Effector CD4-positive, alpha-beta T cell (primary cell): ENCODE measurements around the gene ENKD1.
"Not testable (repeated sequence)": the region's sequence is repeated elsewhere in the genome, so short reads cannot be mapped to it uniquely, and the experiment has no call there.

Experiments used
- DNase-seq: peaks from one replicate; pipeline ENCODE4 v3.0.0-alpha.2; 2020
- total RNA-seq: gene quantifications from one replicate; lab custom pipeline; 2026; lab: John Stamatoyannopoulos, UW

The ENKD1 gene
- 5.4 reads per million, percentile 21 among the genes with 10 or more reads in this experiment for total RNA-seq

- peak; percentile 80 for DNase-seq
Observed at GRCh38 chr16:67666559-67667452, at the start of gene ENKD1, which contains the start of gene C16orf86. ENKD1 (minus strand) TSS chr16:67666750; CDS start chr16:67666442, 308 bp downstream. C16orf86 (plus strand) TSS chr16:67666814; CDS start chr16:67666971, 157 bp downstream.

- DNase-seq: no peak
Observed at GRCh38 chr16:67716097-67716496, 49.5 kb upstream of the ENKD1 start.

GRCh38 chr16:67714522-67714921 lies 48.0 kb upstream of the ENKD1 start:
- DNase-seq: no peak

GRCh38 chr16:67713647-67714273 lies 47.2 kb upstream of the ENKD1 start:
- no peak for DNase-seq

- DNase-seq: no peak
Observed at GRCh38 chr16:67710607-67711006, 44.1 kb upstream of the ENKD1 start.

- DNase-seq: no peak
Observed at GRCh38 chr16:67709050-67709449, 42.5 kb upstream of the ENKD1 start.

- DNase-seq: no peak
Observed at GRCh38 chr16:67708368-67708771, 41.8 kb upstream of the ENKD1 start.

GRCh38 chr16:67707790-67708189 lies 41.2 kb upstream of the ENKD1 start:
- DNase-seq: no peak

- DNase-seq: no peak
Observed at GRCh38 chr16:67707210-67707609, 40.7 kb upstream of the ENKD1 start.

- DNase-seq: no peak
Observed at GRCh38 chr16:67704110-67704509, 37.6 kb upstream of the ENKD1 start.

- no peak for DNase-seq
Observed at GRCh38 chr16:67703626-67704025, 37.1 kb upstream of the ENKD1 start.

GRCh38 chr16:67702130-67702529 lies 35.6 kb upstream of the ENKD1 start:
- DNase-seq: no peak

GRCh38 chr16:67701420-67701819 lies 34.9 kb upstream of the ENKD1 start:
- no peak for DNase-seq

- no peak for DNase-seq
Observed at GRCh38 chr16:67699265-67699664, 32.7 kb upstream of the ENKD1 start.

- no peak for DNase-seq
Observed at GRCh38 chr16:67697422-67698185, 31.1 kb upstream of the ENKD1 start.

GRCh38 chr16:67694611-67695010 lies 28.1 kb upstream of the ENKD1 start:
- DNase-seq: no peak

- DNase-seq: not testable (repeated sequence)
Observed at GRCh38 chr16:67693517-67694285, 27.2 kb upstream of the ENKD1 start.

GRCh38 chr16:67685388-67686112 lies 19.0 kb upstream of the ENKD1 start:
- DNase-seq: no peak

- DNase-seq: no peak
Observed at GRCh38 chr16:67683767-67684166, 17.2 kb upstream of the ENKD1 start.

GRCh38 chr16:67679935-67680897 lies 13.7 kb upstream of the ENKD1 start:
- no peak for DNase-seq
